GM12878 (cell line): ENCODE measurements around the gene RBMS3. TPM values are rescaled to one million over a fixed set of nuclear protein-coding genes. Genes with fewer than 3 reads are reported as not detected.

Experiments
- ATAC-seq: fragments of 200-7000 bp; cut with Tn5 transposase; 3 replicates; pipeline ENCODE4 v1.9.1; 2020; ENCODE audit warnings: mild to moderate bottlenecking, moderate library complexity
- BruUV-seq: library from RNA; stranded (reverse); fragments of 400-500 nt; replicated peaks from 2 replicates; lab custom pipeline; 2021; lab: Mats Ljungman, UMichigan
- CTCF ChIA-PET: fragments of 300-600 bp; sonication (Branson Sonifier 250); formaldehyde crosslinking; extraction: SDS; loops from one replicate; lab custom pipeline; 2021; ENCODE audit warnings: inconsistent platforms; lab: Yijun Ruan, JAX
- POLR2A ChIA-PET: fragments of 350-600 bp; formaldehyde crosslinking; extraction: SDS; loops from one replicate; lab custom pipeline; 2021; ENCODE audit warnings: inconsistent platforms; lab: Charles Lee
- RAD21 ChIA-PET: fragments of 300-600 bp; sonication (Branson Sonifier 250); formaldehyde crosslinking; loops from one replicate; lab custom pipeline; 2023; ENCODE audit warnings: antibody characterized with exemption; ENCODE audit not compliant: unreplicated experiment; lab: Charles Lee
- SMC1A ChIA-PET: fragments of 300-600 bp; sonication (Branson Sonifier 250); formaldehyde crosslinking; loops from one replicate; lab custom pipeline; 2023; ENCODE audit not compliant: unreplicated experiment, uncharacterized antibody; lab: Charles Lee
- DNase-seq: peaks from one replicate; pipeline ENCODE4 v3.0.0-alpha.2; 2011; ENCODE audit warnings: low read depth, low spot score
- FAIRE-seq: peaks from 3 replicates; lab custom pipeline; 2011; peaks lifted over from hg19 to GRCh38; lab: Jason Lieb, UNC
- H2AFZ ChIP-seq: 2 replicates; pipeline ENCODE4 v1.6.0; 2011; ENCODE audit warnings: low read depth, low read length, control low read depth; ENCODE audit not compliant: control insufficient read depth
- H3K27ac ChIP-seq: 2 replicates; pipeline ENCODE4 v1.5.1; 2011; ENCODE audit warnings: control low read depth; ENCODE audit not compliant: control insufficient read depth, insufficient read depth
- H3K27me3 ChIP-seq, 2 experiments: replicated peaks in 1 of 2; 2 replicates each; pipeline versions ENCODE4 v1.6.0 to v1.6.1; 2011; ENCODE audit warnings: low read length in 1 of 2; ENCODE audit not compliant: control insufficient read depth in 2 of 2, insufficient read depth in 2 of 2
- H3K36me3 ChIP-seq, 2 experiments: 2 replicates each; pipeline ENCODE4 v1.5.1; 2011; ENCODE audit warnings: low read length in 1 of 2; ENCODE audit not compliant: control insufficient read depth in 2 of 2, insufficient read depth in 2 of 2
- H3K4me1 ChIP-seq: 2 replicates; pipeline ENCODE4 v1.6.1; 2011; ENCODE audit warnings: mild to moderate bottlenecking, low read length, moderate library complexity, mixed read lengths; ENCODE audit not compliant: control insufficient read depth, insufficient read depth
- H3K4me2 ChIP-seq: 2 replicates; pipeline ENCODE4 v1.6.0; 2011; ENCODE audit warnings: control low read depth; ENCODE audit not compliant: control insufficient read depth, insufficient read depth
- H3K4me3 ChIP-seq: fragments of 200-600 bp; sonication (generic); 2 replicates; pipeline ENCODE4 v1.5.1; 2016
- H3K79me2 ChIP-seq: 2 replicates; pipeline ENCODE4 v1.6.0; 2011; ENCODE audit warnings: low read length; ENCODE audit not compliant: control insufficient read depth, insufficient read depth
- H3K9ac ChIP-seq: 2 replicates; pipeline ENCODE4 v1.8.0; 2011; ENCODE audit warnings: low read length, control low read depth, mixed read lengths; ENCODE audit not compliant: control insufficient read depth, insufficient read depth
- H3K9me3 ChIP-seq: replicated peaks from 3 replicates; pipeline ENCODE4 v1.5.1; 2011; ENCODE audit warnings: mild to moderate bottlenecking, low read length; ENCODE audit not compliant: control insufficient read depth, insufficient read depth
- H4K20me1 ChIP-seq: 2 replicates; pipeline ENCODE4 v1.6.0; 2011; ENCODE audit not compliant: control insufficient read depth, insufficient read depth
- CHD4 ChIP-seq: fragments of 200-600 bp; sonication (generic); IDR thresholded peaks from 2 replicates; pipeline ENCODE4 v1.6.1; 2016; ENCODE audit warnings: mild to moderate bottlenecking
- FOXM1 ChIP-seq: IDR thresholded peaks from 2 replicates; pipeline ENCODE4 v1.6.1; 2012; ENCODE audit warnings: low read depth, mild to moderate bottlenecking, inconsistent platforms, low read length, moderate library complexity
- IKZF1 ChIP-seq: fragments of 450-650 bp; conservative IDR thresholded peaks from 2 replicates; pipeline ENCODE4 v1.6.1; 2017; ENCODE audit warnings: antibody characterized with exemption, mild to moderate bottlenecking
- SREBF1 ChIP-seq: IDR thresholded peaks from 2 replicates; pipeline ENCODE4 v1.6.1; 2012; ENCODE audit warnings: mild to moderate bottlenecking, low read length
- STAT3 ChIP-seq: IDR thresholded peaks from 2 replicates; pipeline ENCODE4 v1.6.1; 2011; ENCODE audit warnings: low read depth, low read length, improper control_type of control experiment
- TAF1 ChIP-seq: IDR thresholded peaks from 2 replicates; pipeline ENCODE4 v1.6.1; 2011; ENCODE audit warnings: mild to moderate bottlenecking, low read depth, low read length, borderline replicate concordance
- TBL1XR1 ChIP-seq: IDR thresholded peaks from 2 replicates; pipeline ENCODE4 v1.6.1; 2012; ENCODE audit warnings: low read depth, low read length, improper control_type of control experiment
- TCF3 ChIP-seq: IDR thresholded peaks from 2 replicates; pipeline ENCODE4 v1.6.1; 2012; ENCODE audit warnings: low read depth, mild to moderate bottlenecking, low read length, borderline replicate concordance; ENCODE audit not compliant: insufficient read depth
- TCF7 ChIP-seq: IDR thresholded peaks from 2 replicates; pipeline ENCODE4 v1.6.1; 2014; ENCODE audit warnings: antibody characterized with exemption, borderline replicate concordance
- USF1 ChIP-seq: IDR thresholded peaks from 2 replicates; pipeline ENCODE4 v1.6.1; 2011; ENCODE audit warnings: borderline replicate concordance, low read depth, mild to moderate bottlenecking, moderate library complexity, mixed read lengths, low read length; ENCODE audit not compliant: insufficient read depth; ENCODE audit errors: extremely low read length
- ZBTB11 ChIP-seq: fragments of 450-650 bp; formaldehyde crosslinking; IDR thresholded peaks from 2 replicates; pipeline ENCODE4 v1.5.0; 2022; ENCODE audit warnings: mild to moderate bottlenecking, missing genetic modification characterization
- ZNF24 ChIP-seq: fragments of 450-650 bp; IDR thresholded peaks from 2 replicates; pipeline ENCODE4 v1.6.1; 2017; ENCODE audit warnings: antibody characterized with exemption, mild to moderate bottlenecking
- ZSCAN29 ChIP-seq: fragments of 450-650 bp; IDR thresholded peaks from 2 replicates; pipeline ENCODE4 v1.6.1; 2017; ENCODE audit warnings: mild to moderate bottlenecking, moderate library complexity
- WGBS: methylation state at CpG from one replicate; pipeline ENCODE4 v1.1.6; 2016; ENCODE audit warnings: low lambda C conversion rate; ENCODE audit not compliant: insufficient replicate concordance, insufficient coverage; ENCODE audit errors: missing lambda C conversion rate; 5-methylcytosine and 5-hydroxymethylcytosine counted together
- in situ Hi-C: fragments of 300-500 bp; cut with MboI; formaldehyde crosslinking; loops from 9 replicates; pipeline ENCODE4 v1.14.3; 2018; ENCODE audit warnings: mixed read lengths
- intact Hi-C: fragments of 100-400 bp; cut with micrococcal nuclease; formaldehyde crosslinking; loops from one replicate; pipeline ENCODE4 v1.14.2; 2022; ENCODE audit not compliant: unreplicated experiment
- polyA plus RNA-seq, 11 experiments: library from polyadenylated mRNA; depleted of rRNA in 4 of 11; unstranded in 6 of 11; stranded (reverse) in 5 of 11; fragments of >200 nt; fragmentation: Nextera tagmentation in 4 of 11; fragmentation: Illumina TruSeq in 1 of 11; extraction: Ambion mirVana in 4 of 11; extraction: Trizol in 1 of 11; gene quantifications; 1 replicate in 1 of 11; 2 replicates in 10 of 11; pipeline versions ENCODE4 v1.2.1 to v1.2.3, GENCODE V29; 2011 to 2016; ENCODE audit warnings: inconsistent platforms in 2 of 11, missing spikeins in 2 of 11, low read depth in 1 of 11
- total RNA-seq, 4 experiments: library from RNA; depleted of rRNA in 3 of 4; stranded (reverse); fragments of >200 nt in 3 of 4; fragmentation: Illumina TruSeq in 1 of 4; extraction: Trizol in 1 of 4; gene quantifications; 2 replicates each; pipeline versions ENCODE4 v1.2.1 to v1.2.3, GENCODE V29; 2013 to 2021
- TF ChIP-seq, protein P1 (sequence below): fragments of 450-650 bp; IDR thresholded peaks from 2 replicates; pipeline ENCODE4 v1.6.1; 2017; ENCODE audit warnings: mild to moderate bottlenecking, moderate library complexity
- TF ChIP-seq, protein P2 (sequence below): IDR thresholded peaks from 2 replicates; pipeline ENCODE4 v1.6.1; 2011; ENCODE audit warnings: low read depth, mild to moderate bottlenecking, low read length, moderate library complexity, borderline replicate concordance; ENCODE audit errors: extremely low read depth

The RBMS3 gene
- total and polyA plus RNA-seq, 10 of the 15 experiments (the other 5 are each of a cell fraction or from before 2014, with no cell fraction given) = 0.79 to 4.7 (median 3.1) TPM

DNA sequence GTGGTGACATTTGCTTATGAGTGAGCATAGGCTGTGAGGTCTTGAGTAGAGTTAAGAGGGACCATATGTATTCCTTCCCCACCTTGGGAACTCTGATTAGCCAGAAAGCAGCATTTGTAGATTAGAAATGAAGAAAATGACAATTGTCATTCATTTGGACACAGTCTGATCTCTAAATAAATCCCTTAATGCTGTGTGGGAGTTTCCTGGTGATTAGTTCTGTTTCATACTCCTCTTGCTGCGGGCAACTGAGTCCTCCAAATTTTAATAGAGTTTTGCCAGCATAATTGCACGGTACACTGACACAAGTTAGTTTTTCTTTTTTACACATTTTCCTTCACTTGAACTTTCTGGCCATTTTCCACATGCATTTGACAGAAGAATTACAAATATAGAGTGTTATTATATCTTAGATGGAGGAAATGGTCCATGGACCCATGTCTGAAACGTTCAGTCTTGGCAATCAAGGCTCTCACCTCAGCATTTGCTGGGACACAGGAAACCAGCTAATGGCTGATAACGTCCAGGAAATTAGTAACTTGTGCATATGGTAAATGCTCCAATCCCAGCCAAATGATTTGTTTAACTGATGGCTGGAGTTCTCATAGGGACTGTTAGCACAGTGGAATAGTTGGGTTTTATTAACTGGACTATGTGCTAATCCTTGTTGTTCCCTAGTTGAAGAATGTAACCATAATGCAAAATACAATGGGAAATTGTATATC lies 321.2 kb downstream of the RBMS3 start:
- Histone ChIP-seq H2AFZ (no peak overlapping the region), H3K4me1 (no peaks in the 10 kb centered on the region), H3K27me3 (no peaks in the 10 kb centered on the region), H3K36me3 (no peaks in the 10 kb centered on the region), H3K79me2 (no peaks in the 10 kb centered on the region), H3K9me3 (no peaks in the 10 kb centered on the region), H3K4me3 (no peak overlapping the region), H4K20me1 (no peaks in the 10 kb centered on the region), H3K9ac (no peak overlapping the region), H3K27ac (no peak overlapping the region), H3K4me2 (no peak overlapping the region)
- no TSS peak for BruUV-seq
- in situ Hi-C loops = no loop called here
- FAIRE-seq (no peak), ATAC-seq (no peak), DNase-seq (no peak)
- RAD21 ChIA-PET = no interaction called here
- WGBS = 18% methylated on average over 4 of the region's 4 CpGs
- intact Hi-C loops = no loop called here
- POLR2A ChIA-PET = no interaction called here
- CTCF ChIA-PET = no interaction called here
- SMC1A ChIA-PET = no interaction called here
- TF ChIP-seq TAF1 (no peak), IKZF1 (no peak), TBL1XR1 (no peak), ZNF24 (no peak), TCF7 (no peak), TCF3 (no peak), STAT3 (no peak), USF1 (no peak), ZBTB11 (CRISPR knock-in tag) (no peak), FOXM1 (no peak), ZSCAN29 (no peak), CHD4 (no peak), SREBF1 (no peak)
- TF ChIP-seq, protein P1, sequence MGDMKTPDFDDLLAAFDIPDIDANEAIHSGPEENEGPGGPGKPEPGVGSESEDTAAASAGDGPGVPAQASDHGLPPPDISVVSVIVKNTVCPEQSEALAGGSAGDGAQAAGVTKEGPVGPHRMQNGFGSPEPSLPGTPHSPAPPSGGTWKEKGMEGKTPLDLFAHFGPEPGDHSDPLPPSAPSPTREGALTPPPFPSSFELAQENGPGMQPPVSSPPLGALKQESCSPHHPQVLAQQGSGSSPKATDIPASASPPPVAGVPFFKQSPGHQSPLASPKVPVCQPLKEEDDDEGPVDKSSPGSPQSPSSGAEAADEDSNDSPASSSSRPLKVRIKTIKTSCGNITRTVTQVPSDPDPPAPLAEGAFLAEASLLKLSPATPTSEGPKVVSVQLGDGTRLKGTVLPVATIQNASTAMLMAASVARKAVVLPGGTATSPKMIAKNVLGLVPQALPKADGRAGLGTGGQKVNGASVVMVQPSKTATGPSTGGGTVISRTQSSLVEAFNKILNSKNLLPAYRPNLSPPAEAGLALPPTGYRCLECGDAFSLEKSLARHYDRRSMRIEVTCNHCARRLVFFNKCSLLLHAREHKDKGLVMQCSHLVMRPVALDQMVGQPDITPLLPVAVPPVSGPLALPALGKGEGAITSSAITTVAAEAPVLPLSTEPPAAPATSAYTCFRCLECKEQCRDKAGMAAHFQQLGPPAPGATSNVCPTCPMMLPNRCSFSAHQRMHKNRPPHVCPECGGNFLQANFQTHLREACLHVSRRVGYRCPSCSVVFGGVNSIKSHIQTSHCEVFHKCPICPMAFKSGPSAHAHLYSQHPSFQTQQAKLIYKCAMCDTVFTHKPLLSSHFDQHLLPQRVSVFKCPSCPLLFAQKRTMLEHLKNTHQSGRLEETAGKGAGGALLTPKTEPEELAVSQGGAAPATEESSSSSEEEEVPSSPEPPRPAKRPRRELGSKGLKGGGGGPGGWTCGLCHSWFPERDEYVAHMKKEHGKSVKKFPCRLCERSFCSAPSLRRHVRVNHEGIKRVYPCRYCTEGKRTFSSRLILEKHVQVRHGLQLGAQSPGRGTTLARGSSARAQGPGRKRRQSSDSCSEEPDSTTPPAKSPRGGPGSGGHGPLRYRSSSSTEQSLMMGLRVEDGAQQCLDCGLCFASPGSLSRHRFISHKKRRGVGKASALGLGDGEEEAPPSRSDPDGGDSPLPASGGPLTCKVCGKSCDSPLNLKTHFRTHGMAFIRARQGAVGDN = no peak
- TF ChIP-seq, protein P2, sequence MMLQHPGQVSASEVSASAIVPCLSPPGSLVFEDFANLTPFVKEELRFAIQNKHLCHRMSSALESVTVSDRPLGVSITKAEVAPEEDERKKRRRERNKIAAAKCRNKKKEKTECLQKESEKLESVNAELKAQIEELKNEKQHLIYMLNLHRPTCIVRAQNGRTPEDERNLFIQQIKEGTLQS = no peak
